Hematopoietic multipotent progenitor cell treated with erythropoietin and hydrocortisone succinate and interleukin-3 and kit ligand, for 4 days (in vitro differentiated cells): ENCODE measurements around the gene ACO2.
A peak's percentile ranks its signal among the peaks of the same experiment; 100 is the strongest.
"Not testable (repeated sequence)": the region's sequence is repeated elsewhere in the genome, so short reads cannot be mapped to it uniquely, and the experiment has no call there.

Experiments used
- DNase-seq: peaks from one replicate; pipeline ENCODE4 v3.0.0-alpha.2; 2015

Gene ACO2

DNA sequence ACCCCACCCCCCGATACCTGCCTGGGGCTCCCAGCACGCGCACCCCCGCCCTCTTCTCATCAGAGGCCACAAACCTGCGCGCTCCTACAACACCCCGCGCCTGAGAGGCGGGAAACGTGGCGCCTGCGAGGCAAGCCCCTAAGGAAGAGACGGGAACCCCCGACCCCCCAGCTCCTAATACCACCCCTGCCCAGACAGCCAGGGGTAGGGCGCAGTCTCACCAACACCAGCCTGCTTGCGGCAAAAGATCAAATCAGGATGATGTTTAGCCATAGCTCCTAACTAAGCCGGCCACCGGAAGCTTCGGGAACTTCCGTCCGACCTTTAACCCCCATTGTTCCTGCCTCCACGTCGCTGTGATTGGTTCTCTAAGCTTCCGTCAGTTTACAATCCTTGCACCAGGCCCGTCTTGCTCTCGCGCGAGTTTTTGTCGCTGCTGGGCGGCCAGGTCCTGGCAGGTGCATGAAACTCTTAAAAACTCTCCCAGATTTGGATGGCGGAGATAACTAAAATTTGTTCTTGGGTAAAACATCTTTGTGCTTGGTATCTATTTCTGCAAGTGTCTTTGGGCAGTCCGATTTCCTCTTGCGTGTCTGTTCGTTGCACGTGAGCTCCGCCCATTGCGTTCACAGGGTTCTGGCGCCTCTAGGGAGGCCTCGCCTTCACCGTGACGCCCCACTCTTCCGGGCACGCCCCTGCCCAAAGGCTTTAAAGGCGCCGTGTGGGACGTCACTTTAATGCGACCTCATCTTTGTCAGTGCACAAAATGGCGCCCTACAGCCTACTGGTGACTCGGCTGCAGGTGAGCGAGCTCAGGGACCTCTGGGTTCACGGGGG, at the start of gene ACO2, which contains the start of gene PHF5A:
Gene ACO2 (plus strand): TSS at position 737 of the 837 bp plus-strand sequence. CDS start 30 bp downstream, at position 767.
Gene PHF5A (minus strand): TSS at position 312 of the 837 bp plus-strand sequence. CDS start 39 bp downstream, at position 273.
- DNase-seq = peak; percentile 99

DNA sequence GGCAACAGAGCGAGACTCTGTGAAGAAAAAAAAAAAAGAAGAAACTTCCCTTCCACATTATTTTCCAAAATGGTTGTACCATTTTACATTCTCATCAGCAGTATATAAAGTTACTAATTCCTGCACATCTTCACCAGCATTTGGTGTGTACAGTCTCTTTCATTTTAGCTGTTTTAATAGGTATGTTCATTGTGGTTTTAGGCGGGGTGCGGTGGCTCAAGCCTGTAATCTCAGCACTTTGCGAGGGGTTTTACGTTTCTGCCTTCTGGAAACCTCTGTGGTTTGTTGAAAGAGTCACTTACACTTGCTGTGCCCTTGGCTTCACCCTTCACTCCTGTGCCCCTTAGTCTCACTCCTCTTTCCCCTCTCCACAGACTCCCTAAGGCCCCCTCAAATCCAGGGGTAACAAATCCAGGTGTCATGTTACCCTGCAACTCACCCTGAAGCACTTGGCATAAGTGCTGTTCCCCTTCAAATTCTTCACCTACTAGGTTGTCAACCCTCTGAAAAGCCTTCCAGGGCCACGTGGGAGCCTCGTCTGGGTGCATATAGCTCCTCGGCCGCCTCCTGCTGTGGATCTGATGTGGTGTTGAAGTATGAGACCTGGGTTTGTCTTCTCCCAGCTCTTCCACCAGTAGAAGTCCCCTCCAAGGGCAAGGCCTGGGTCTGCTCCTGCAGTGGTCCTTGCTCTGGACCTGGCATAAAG, 43.1 kb upstream of the ACO2 start:
- DNase-seq = peak; percentile 30

- no peak for DNase-seq
Observed at GRCh38 chr22:41429232-41429950, 39.5 kb upstream of the ACO2 start.

GRCh38 chr22:41429951-41430332, 39.0 kb upstream of the ACO2 start:
- no peak for DNase-seq

DNA sequence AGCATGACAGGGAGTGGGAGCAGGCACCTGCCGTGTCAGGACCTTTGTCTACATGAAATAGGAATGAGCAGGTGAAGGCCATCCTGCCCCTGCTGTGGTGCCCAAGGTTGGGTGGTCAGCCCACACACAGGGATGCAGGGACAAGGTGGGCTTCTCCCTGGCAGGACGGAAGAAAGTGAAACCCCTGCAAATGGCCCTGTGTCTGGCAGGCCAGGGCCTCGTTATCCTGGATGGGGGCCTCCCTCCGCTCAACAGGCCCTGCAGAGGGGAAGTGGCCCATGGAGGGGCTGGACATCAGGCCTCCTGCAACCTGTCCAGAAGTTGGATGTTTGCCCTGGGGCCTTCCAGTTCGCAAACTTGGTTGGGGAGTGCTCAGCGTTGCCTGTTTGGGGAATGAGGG, 37.3 kb upstream of the ACO2 start:
- no peak for DNase-seq

DNA sequence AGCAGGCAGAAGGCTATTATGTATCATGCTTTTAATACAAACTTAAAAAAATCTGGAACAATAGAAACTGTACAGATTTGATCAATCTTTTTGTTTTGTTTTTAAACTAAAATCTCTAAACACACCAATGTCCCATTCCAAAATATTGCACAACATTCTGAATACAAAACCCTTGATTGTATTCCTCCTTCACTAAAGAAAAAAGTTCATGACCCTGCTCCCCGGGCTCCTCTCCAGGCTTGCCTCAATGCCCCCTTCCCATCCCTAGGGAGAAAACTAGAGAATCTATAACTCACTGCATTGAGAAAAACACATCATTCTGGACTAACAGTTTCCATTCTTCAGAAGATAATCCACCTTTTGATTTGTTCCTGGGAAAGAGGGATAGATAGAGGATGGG, 35.4 kb upstream of the ACO2 start:
- not testable (repeated sequence) for DNase-seq

DNA sequence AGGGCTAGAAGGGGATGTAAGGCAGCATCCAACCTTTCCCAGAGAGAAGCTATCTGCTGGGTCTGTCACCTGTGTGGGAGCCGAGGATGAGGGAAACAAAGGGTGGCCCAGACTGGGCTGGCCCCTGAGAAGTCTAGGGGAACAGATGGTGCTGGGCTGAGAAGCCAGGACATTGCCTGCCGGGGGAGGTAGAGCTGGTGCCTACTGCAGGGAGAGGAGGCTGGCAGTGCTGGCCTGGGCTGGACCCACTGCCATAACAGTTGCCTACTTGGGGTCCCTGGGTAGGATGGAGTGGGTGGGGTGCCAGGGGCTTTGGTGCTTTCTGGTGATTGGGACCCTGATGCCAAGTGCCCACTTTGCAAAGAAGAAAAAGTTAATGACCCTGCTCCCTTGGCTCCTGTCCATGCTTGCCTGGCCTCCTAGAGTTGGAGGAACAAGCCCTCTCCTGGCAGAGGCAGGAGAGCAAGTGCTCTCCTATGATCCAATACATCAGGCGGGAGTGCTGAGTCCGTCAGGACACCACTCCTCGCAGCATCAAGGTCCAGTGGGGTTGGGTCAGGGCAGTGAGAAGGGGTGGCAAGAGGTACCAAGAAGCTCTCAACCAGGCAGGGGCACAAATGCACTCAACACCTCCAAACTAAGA, 34.4 kb upstream of the ACO2 start:
- not testable (repeated sequence) for DNase-seq

GRCh38 chr22:41435560-41435959, 33.4 kb upstream of the ACO2 start:
- DNase-seq = no peak

DNA sequence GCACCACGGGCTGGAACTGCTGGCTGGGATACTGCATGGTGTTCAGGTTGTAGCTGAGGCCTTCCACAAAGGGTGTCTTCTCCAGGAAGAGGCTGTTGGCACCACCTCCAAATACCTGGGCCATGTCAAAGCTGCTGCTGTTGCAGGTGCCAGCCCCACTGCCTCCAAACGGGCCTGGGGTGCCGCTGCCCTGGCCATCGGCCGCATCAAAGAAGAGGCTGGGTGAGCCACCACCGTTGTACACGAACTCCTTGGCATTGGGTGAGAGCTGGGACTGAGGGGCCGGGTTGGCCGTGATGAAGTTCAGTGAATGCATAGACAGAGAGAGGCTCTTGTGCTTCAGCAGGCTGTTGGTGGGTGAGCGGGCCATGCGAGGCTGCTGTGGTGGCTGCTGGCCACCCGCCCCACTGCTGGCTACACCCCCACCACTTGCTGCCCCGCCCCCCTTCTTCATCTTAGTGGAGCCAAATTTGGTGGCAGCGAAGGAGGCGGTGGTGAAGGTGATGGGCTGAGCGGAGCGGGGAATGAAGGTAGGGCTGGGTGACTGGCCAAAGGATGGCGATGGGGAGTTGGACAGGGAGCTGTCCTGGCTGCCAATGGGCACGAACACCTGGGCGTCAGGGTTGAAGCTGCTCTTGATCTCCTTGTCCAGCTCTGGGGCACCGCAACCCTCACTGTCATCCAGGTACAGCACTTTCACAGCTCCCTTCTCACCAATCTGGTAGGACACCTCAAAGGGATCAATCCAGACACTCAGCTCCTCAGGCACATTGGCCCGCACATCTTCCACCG, 32.4 kb upstream of the ACO2 start:
- no peak for DNase-seq

- DNase-seq = no peak
Observed at GRCh38 chr22:41437198-41437597, 31.7 kb upstream of the ACO2 start.

DNA sequence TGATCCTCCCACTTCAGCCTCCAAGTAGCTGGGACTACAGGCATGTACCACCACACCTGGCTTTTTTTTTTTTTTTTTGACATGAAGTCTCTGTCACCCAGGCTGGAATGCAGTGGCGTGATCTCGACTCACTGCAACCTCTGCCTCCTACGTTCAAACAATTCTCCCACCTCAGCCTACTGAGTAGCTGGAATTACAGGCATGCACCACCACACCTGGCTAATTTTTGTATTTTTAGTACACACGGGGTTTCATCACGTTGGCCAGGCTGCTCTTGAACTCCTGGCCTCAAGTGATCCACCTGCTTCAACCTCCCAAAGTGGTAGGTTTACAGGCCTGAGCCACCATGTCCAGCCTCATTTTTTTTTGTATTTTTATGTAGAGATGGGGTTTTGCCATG, 28.4 kb upstream of the ACO2 start:
- not testable (repeated sequence) for DNase-seq

- no peak for DNase-seq
Observed at GRCh38 chr22:41442240-41442792, 26.6 kb upstream of the ACO2 start.

GRCh38 chr22:41444360-41445128, 24.4 kb upstream of the ACO2 start:
- DNase-seq = peak; percentile 98

DNA sequence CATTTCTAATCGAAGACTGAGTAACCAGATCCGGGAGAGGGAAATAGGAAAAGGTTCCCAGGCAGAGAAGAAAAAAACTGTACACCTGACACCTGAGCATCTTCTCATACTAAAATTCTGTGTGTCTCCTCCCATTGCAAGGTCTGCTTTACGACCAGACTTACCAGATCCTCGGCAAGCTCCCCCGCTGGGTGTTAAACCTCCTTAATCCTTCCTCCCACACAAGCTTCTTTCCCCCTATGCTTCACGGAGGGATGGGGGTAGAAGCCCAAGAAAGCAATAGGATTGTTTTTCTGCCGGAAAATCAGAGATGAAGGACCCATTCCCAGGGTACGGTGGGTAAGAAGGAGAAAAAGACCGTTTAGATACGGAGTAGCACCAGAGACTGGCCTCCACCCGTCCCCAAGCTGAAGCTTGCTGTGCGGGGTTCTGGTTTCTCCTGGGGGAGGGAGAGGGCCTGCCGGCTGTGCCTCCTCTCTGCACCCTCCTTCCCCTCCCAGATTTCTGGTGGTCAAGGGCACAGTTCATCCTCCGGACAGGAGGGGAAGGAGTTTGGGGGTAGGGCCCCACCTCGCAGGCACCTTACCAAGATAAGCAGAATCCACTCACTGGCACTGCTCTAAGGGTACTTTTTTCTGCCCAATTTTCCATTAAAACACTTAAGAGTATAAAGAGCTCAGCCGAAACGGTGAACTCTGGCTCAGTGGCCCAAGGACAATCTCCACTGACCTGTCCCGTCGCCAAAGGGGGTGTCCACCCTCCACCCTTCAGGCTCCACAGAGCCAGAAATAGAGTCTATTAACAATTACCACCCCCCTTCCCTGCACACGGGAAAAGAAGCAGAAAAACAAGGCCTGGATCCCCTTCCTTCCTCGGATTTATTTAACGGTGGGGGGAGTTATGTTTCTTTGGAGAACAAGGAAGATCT, 23.5 kb upstream of the ACO2 start:
- DNase-seq = peak; percentile 44

GRCh38 chr22:41446057-41446501, 22.8 kb upstream of the ACO2 start:
- DNase-seq = peak; percentile 47

DNA sequence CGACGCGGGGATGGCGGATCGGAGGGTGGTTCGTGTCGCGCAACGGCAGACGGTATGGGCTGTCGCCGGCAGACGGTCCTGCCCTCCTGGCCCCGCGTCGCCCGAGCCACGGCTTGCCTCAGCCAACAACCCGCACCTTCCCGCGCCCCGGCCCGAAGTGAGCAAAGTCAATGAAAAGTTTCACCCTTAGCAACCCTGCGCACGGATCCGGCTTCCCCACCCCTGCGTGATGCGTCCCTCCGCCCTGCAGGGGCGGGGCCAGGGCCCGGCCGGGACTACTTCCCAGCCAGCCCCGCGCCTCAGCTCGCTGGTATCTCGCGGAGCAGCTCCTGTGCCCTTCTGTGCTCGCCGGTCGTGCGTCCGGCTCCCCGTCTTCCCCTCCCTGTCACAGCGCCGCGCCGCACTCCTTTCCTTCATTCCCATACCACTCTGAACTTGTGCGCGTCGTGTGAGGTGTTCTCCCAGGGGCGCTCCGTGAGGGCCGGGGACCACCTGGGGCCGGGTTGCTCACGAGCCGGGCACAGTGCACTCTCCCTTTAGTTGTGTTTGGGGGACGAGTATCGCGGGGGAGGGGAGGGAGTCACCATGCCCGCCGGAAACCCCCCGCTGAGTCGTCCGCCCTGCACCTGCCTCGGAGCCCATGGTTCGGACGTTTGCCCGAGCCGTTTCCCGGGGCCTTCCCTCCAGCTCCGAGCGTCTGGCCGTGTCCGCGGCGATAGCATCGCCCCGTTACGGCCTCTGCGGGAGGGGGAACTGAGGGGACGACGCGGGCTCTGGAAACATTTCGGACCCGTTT, 22.1 kb upstream of the ACO2 start, which contains the start of gene TOB2:
Gene TOB2 (minus strand): TSS at position 163 of the 796 bp plus-strand sequence. CDS start 9,456 bp downstream, outside the sequence.
- DNase-seq = peak; percentile 97

GRCh38 chr22:41447435-41448188, 21.3 kb upstream of the ACO2 start:
- DNase-seq = peak; percentile 87
